22Rv1 (cell line): ENCODE data around the gene GGA1.

Source experiments
- H3K27ac ChIP-seq: fragments of 450-650 bp; 2 replicates; pipeline ENCODE4 v1.5.1; 2017
- CTCF ChIP-seq: fragments of 450-650 bp; IDR thresholded peaks from 2 replicates; pipeline ENCODE4 v1.5.1; 2017; ENCODE audit warnings: mild to moderate bottlenecking
- ZFX ChIP-seq: fragments of 450-650 bp; IDR thresholded peaks from 2 replicates; pipeline ENCODE4 v1.6.1; 2017; ENCODE audit warnings: antibody characterized with exemption, borderline replicate concordance

GGA1 gene

DNA sequence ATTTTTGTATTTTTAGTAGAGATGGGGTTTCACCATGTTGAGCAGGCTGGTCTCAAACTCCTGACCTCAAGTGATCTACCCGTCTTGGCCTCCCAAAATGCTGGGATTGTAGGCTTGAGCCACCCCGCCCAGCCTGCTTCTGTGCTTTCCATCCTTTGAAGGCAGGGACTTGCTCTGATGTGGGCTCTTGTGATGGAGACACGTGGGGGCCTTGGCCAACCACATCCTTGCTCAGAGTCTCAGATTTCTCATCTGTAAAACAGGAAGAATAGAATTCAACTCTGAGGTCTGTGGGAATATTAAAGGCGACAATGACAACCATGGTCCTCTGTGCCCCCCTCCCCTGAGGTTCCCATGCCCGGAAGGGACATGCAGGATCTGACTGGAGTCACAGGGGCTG, 3.8 kb upstream of the GGA1 start:
- no peak overlapping the region for H3K27ac ChIP-seq
- TF ChIP-seq ZFX (no peak), CTCF (no peak)

GRCh38 chr22:37607010-37607934, 1.4 kb upstream of the GGA1 start:
- peak; percentile 99 for TF ChIP-seq CTCF
- no peak for TF ChIP-seq ZFX
- H3K27ac ChIP-seq: peak overlapping the region; percentile 98

DNA sequence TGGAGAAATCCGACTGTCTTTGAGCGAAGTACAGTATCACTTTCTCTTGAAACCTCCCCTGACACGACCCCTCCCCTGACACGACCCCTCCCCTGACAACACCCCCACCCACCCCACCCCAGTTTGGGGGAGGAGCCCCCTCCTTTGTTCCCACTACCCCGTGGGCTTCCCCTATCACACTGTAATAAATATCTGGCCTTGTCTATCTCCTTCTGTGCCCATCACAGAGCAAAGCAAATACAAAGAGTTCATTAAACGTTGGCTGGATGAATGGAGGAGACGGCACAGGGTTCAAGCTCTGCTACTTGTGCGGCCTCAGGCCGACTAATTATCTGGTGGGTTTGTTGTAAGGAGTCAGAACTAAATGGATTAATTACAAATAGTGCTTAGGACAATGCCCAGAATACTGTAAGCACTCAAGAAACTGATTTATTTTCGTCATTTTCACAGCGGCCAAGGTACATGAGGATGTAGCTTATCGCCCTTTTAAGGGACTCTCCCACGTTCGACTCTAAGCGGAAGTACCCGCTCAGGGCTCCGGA, 628 bp upstream of the GGA1 start:
- peak overlapping the region; percentile 98 for H3K27ac ChIP-seq
- no peak for TF ChIP-seq ZFX
- no peak for TF ChIP-seq CTCF

- peak overlapping the region; percentile 98 for H3K27ac ChIP-seq
- no peak for TF ChIP-seq CTCF
- TF ChIP-seq ZFX: no peak
These were observed 862 bp downstream of the GGA1 start for GRCh38 chr22:37609240-37610152.

- H3K27ac ChIP-seq: peak overlapping the region; percentile 98
These were observed 1.5 kb downstream of the GGA1 start for GRCh38 chr22:37610153-37610475.

DNA sequence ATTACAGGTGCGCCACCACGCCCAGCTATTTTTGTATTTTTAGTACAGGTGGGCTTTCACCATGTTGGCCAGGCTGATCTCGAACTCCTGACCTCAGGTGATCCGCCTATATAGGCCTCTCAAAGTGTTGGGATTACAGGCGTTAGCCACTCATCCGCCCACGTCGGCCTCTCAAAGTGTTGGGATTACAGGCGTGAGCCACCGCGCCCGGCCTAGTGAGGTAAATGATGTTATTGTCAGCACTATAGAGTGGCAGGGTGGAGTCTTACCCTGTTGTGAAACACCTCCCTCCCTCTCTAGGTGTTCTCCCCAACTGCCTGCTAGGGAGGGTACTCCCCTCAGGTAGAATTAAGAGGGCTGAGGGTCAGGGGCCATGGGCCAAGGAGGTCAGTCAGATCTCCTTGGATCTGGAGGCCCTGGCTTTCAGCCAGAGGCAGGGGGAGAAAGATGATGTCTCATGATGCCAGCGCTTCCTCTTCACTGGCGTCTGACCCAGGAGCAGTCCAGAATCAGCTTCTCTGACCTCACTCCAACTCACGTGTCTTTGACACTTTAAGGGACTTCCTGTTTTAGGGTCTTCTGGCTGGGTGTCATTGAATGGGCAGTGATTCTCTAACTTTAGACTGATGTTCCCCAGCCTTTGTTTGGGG, 2.0 kb downstream of the GGA1 start:
- no peak for TF ChIP-seq CTCF
- no peak for TF ChIP-seq ZFX
- H3K27ac ChIP-seq: peak overlapping the region; percentile 98

GRCh38 chr22:37611207-37611606, 2.6 kb downstream of the GGA1 start:
- no peak for TF ChIP-seq CTCF
- TF ChIP-seq ZFX: no peak
- H3K27ac ChIP-seq: no peak overlapping the region
